ENCODE measurements around the gene PIP5K1C. TPM values are rescaled to one million over a fixed set of nuclear protein-coding genes. Genes with fewer than 3 reads are reported as not detected.

The PIP5K1C gene
- total RNA-seq, 1 experiment from 2014 or later, result 23.6 TPM

GRCh38 chr19:3613818-3614661, 86.2 kb downstream of the PIP5K1C start:
- no peak for TF ChIP-seq CTCF (IDR thresholded peaks at IDR 0.05; ENCODE audit: unreplicated experiment)
- H3K4me1 Mint-ChIP-seq (ENCODE audit: low read depth, unreplicated experiment), result no peaks in the 10 kb centered on the region
- intact Hi-C loops (cut with micrococcal nuclease; ENCODE audit: unreplicated experiment), result no loop called here
- no peaks in the 10 kb centered on the region for H3K9me3 Mint-ChIP-seq (ENCODE audit: low read depth, unreplicated experiment)
- H3K36me3 Mint-ChIP-seq (ENCODE audit: insufficient read depth, unreplicated experiment), result peaks cover 23% of the 10 kb centered on the region
- CTCF ChIA-PET, result no interaction called here
- no peak overlapping the region for H3K4me3 Mint-ChIP-seq (ENCODE audit: low read depth, unreplicated experiment)
- DNase-seq, result no peak
- no peaks in the 10 kb centered on the region for H3K27me3 Mint-ChIP-seq (ENCODE audit: unreplicated experiment)
- no peak overlapping the region for H3K27ac Mint-ChIP-seq (ENCODE audit: unreplicated experiment)
- no TSS peak for BruUV-seq (replicated peaks)

GRCh38 chr19:3612901-3613741, 87.1 kb downstream of the PIP5K1C start:
- Mint-ChIP-seq H3K27ac (ENCODE audit: unreplicated experiment) (no peak overlapping the region), H3K36me3 (ENCODE audit: insufficient read depth, unreplicated experiment) (peaks cover 23% of the 10 kb centered on the region), H3K4me3 (ENCODE audit: low read depth, unreplicated experiment) (no peak overlapping the region), H3K9me3 (ENCODE audit: low read depth, unreplicated experiment) (no peaks in the 10 kb centered on the region), H3K27me3 (ENCODE audit: unreplicated experiment) (no peaks in the 10 kb centered on the region), H3K4me1 (ENCODE audit: low read depth, unreplicated experiment) (peaks cover 3% of the 10 kb centered on the region)
- DNase-seq, result no peak
- intact Hi-C loops (cut with micrococcal nuclease; ENCODE audit: unreplicated experiment), result no loop called here
- CTCF ChIA-PET, result no interaction called here
- no TSS peak for BruUV-seq (replicated peaks)
- no peak for TF ChIP-seq CTCF (IDR thresholded peaks at IDR 0.05; ENCODE audit: unreplicated experiment)

DNA sequence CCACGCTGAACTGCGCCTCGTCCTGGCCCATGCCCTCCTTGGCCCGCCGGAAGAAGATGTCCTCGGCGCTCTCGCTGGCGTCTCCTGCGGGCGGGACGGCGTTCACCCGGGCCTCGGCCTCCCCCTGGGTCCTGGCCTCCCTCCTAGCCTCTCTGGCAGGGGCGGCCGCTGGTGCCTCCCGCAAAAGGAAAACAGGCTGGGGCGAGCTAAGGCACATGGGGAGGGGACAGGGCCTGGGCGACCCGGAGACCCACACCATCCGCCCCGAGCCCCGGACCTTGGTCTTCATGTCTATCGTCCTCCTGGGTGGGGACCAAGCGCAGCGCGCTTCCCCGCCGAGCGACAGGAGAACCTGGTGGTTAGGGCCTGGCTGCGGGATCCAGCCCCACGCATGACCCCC, 87.9 kb downstream of the PIP5K1C start:
- BruUV-seq (replicated peaks), result no TSS peak
- no peaks in the 10 kb centered on the region for H3K9me3 Mint-ChIP-seq (ENCODE audit: low read depth, unreplicated experiment)
- H3K27me3 Mint-ChIP-seq (ENCODE audit: unreplicated experiment), result no peaks in the 10 kb centered on the region
- CTCF ChIA-PET, result no interaction called here
- no peak for TF ChIP-seq CTCF (IDR thresholded peaks at IDR 0.05; ENCODE audit: unreplicated experiment)
- peaks cover 10% of the 10 kb centered on the region for H3K4me1 Mint-ChIP-seq (ENCODE audit: low read depth, unreplicated experiment)
- H3K27ac Mint-ChIP-seq (ENCODE audit: unreplicated experiment), result no peak overlapping the region
- no peak for DNase-seq
- intact Hi-C loops (cut with micrococcal nuclease; ENCODE audit: unreplicated experiment), result no loop called here
- peaks cover 29% of the 10 kb centered on the region for H3K36me3 Mint-ChIP-seq (ENCODE audit: insufficient read depth, unreplicated experiment)
- H3K4me3 Mint-ChIP-seq (ENCODE audit: low read depth, unreplicated experiment), result no peak overlapping the region

GRCh38 chr19:3611841-3612240, 88.4 kb downstream of the PIP5K1C start:
- peaks cover 11% of the 10 kb centered on the region for H3K4me1 Mint-ChIP-seq (ENCODE audit: low read depth, unreplicated experiment)
- no peak for DNase-seq
- CTCF ChIA-PET, result no interaction called here
- peaks cover 33% of the 10 kb centered on the region for H3K36me3 Mint-ChIP-seq (ENCODE audit: insufficient read depth, unreplicated experiment)
- no peaks in the 10 kb centered on the region for H3K27me3 Mint-ChIP-seq (ENCODE audit: unreplicated experiment)
- TF ChIP-seq CTCF (IDR thresholded peaks at IDR 0.05; ENCODE audit: unreplicated experiment), result no peak
- H3K4me3 Mint-ChIP-seq (ENCODE audit: low read depth, unreplicated experiment), result no peak overlapping the region
- H3K27ac Mint-ChIP-seq (ENCODE audit: unreplicated experiment), result no peak overlapping the region
- no TSS peak for BruUV-seq (replicated peaks)
- intact Hi-C loops (cut with micrococcal nuclease; ENCODE audit: unreplicated experiment), result no loop called here
- no peaks in the 10 kb centered on the region for H3K9me3 Mint-ChIP-seq (ENCODE audit: low read depth, unreplicated experiment)
